GM21825 (cell line): ENCODE data around the gene COL26A1.

ENCODE experiments used
- ATAC-seq: cut with Tn5 transposase; IDR thresholded peaks from one replicate; pipeline ENCODE4 v1.9.1; 2021; ENCODE audit warnings: mild to moderate bottlenecking, moderate library complexity; ENCODE audit not compliant: unreplicated experiment

Gene COL26A1

DNA sequence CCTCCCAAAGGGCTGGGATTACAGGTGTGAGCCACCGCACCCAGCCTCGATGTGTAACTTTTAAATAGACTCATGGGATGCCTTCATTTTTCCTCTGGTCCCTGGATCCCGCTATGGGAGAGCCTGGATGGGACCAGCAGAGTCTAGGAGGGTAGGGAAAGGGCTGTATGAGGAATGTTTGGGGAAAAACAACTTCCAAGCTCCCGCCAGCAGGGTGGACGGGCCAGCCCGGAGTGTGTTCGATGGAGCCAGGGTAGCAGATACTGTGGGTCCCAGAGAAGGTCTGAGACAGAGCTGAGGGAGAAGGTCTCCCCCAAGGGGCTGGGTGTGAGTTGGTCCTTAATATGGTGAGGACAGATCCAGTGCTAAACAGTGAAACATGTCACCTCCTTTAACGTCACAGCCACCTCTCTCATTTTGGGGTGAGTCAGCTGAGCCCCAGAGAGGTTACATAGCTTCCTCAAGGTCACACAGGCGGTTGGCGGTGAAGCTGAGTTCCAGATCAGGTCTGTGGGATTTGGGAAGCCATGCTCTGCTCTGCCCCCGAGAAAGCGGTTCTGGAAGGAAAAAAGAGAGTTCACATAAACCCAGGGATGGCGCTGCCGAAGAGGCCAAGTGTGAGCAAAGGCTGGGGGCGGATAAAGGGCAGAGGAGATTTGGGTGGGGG is 200.0 kb downstream of the COL26A1 start:
- no peak for ATAC-seq

DNA sequence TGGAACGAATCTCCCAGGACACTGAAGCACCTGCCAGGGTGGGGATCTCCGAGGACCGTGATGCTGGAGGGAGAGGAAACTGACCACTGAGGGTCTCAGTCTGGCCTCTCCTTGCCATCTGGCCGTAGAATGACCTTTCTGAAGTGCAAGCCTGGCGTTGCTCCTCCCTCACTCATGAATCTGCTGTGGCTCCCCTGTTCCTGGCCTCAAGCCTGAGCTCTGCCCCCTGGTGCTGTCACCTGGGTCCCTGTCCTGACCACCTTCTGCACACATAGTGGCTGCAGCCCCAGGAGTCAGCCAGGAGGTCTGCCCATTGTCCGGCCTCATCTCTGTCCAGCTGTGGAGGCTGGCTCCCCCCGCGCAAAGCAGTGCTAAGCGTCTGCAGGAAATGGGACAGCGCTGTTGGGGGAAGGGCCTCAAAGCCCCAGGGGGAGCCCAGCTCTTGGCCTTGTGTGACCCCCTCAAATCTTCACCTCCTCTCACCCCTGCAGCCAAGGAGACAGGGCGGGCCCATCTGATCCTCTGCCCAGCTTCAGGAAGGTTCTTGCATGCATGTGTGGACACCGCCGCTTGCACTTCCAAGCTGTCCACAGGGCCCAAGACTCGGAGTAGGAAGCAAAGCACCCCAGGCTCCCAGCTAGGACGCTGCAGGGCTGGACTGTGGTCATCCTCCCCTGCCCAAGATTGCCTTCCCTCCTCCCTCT is 200.7 kb downstream of the COL26A1 start:
- no peak for ATAC-seq

DNA sequence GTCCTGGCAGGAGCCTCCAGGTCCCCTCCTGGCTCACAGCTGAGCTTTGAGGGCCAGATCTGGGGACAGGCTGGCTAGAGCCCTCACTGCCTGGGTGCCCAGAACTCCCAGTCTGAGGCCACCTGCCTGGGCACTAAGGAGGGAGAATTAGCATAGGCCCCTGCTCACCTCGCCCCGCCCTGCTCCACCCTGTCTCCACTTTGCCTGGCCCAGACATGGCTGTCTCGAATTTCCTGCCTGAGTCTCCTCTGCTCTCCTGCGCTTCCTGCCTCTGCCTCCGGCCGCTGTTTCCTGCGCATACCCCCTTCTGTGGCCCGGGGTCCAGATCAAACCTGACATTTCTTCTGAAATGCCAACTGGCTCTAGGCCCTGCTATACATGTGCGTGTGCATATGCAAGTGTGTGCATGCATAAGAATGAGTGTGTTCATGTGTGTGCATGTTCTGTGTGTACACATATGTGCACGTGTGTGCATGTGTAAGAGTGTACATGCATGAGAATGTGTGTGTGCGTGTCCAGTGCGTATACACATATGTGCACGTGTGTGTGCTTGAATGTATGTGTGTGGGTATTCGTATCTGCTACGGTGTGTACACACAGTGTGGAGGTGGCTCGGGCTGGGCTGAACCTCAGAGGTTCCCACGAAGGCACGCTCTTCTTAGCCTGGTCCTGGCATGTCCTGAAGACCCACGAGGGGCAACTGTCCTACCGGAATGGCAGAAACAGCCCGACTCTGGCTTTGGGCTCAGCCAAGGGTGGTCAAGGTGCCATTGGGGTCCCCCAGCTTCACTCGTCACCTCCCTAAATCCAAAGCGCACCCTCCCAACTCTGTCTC is 201.5 kb downstream of the COL26A1 start:
- no peak for ATAC-seq

DNA sequence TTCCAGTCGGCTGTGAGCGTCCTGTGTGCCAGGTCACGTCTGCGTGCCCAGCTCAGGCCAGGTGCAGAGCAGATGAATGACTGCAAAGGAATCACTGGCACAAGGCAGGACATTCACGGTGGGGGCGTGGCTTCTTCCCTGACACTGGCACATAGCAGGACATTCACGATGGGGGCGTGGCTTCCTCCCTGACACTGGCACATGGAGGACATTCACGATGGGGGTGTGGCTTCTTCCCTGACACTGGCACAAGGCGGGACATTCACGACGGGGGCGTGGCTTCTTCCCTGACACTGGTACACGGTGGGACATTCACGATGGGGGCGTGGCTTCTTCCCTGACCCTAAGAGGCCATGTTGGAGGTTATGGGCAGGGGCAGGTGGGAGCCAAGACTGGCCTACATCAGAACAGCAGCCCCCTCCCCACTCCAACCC is 202.1 kb downstream of the COL26A1 start:
- ATAC-seq, result no peak

DNA sequence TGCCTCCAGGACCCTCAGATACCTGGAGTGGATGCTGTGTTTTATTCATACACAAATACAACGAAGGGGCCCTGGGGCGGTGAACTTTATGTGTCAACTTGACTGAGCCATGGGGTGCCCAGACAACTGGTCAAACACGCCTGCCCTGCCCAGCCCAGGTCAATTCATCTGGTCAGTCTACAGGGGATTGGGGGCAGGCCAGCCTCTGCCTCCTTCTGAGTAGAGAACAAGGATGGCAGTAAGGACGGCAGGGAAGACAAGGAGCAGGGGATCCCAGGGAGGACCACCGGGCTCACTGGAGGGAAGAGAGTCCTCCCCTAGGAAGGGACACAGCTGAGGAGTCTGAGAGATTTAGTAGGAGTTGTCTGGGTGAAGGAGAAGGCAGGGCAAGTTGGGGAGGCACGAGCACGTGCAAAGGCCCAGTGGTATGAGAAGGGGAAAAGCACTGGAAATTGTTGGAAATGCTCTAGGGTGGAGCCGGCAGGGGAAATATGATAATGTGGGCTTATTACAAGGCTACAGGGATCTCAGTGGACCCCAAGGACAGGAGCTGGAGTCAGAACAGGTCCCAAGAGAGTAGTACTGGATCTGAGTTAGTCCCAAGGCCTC is 203.0 kb downstream of the COL26A1 start:
- ATAC-seq, result no peak

DNA sequence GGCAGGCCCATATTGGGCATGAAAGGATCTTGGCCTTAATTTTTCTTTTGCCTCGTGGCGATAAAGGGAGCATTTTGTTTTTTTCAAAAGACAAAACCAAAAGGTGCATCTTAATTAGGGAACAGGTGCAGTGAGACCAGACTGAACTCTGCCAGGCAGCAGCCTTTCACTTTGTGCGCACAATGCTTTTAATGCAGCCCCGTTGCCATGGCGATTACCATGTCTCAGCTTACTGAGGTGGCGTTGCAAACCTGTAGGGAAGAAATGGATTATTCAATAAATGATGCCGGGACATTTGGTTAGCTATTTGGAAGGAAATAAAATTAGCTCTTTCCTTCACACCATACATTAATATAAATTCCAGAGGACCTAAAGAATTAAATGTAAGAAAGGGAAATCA is 204.6 kb downstream of the COL26A1 start:
- ATAC-seq, result no peak

DNA sequence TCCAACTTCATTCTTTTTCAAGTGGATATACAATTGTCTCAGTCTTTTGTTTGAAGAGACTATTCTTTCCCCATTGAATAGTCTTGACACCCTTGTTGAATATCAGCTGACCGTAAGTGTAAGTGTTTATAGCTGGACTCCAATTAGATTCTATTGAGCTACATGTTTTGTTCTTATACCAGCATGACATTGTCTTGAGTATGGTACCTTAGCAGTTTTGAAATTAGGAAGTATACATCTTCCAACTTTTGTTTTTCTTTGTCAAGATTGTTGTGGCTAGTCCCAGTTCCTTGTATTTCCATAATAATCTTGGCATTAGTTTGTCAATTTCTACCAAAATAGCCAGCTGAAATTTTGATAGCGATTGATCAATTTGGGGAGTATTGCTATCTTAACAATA is 209.5 kb downstream of the COL26A1 start:
- ATAC-seq, result no peak

DNA sequence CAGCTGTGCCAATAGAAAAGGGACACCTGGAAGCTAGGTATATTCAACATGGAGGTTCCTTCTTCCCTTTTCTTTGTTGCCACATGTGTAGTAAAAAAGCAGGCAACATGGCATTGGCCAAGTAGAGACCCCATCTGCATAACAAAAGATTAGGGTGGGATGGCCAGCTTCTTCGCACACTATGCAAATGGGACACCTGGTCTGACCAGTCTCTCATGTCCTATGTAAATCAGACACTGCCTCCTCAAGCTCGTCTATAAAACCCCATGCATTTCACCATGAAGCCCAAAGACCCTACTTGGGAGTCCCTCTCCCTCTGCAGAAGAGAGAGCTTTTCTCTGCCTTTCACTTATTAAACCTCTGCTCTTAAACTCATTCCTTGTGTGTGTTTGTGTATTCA is 212.5 kb downstream of the COL26A1 start:
- ATAC-seq, result no peak

DNA sequence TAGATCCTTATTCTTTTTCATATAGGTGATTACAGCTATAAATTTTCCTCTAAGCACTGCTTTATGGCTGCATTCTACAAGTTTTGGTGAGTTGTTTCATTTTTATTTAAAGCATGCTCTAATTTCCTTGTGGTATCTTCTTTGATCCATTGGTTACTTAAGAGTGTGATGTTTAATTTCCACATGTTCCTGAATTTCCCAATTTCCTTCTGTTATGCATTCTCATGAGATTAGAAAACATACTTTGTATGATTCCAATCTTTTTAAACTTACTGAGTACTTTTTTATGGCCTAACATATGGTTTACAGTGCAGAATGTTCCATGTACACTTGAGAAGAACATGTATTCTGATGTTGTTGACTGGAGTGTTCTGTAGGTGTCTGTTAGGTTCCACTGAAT is 213.0 kb downstream of the COL26A1 start:
- no peak for ATAC-seq

DNA sequence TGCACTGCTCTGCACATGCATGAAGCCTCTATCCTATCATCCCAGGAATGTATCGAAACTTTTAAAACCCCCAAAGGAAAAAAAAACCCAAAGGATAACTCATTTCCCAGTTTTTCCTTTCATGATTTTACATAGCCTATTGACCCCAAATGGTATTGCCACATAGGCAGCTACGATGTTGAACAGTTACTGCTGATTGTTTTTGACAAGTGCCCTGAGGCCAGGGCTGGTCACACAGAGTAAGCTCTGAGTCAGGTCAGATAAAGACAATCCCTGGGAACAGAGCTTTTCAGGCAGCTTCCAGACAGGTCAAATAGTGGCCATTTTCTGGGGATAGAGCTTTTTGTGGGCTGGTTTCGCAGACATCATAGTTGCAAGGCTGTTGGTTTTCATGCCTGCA is 214.3 kb downstream of the COL26A1 start:
- ATAC-seq, result no peak

DNA sequence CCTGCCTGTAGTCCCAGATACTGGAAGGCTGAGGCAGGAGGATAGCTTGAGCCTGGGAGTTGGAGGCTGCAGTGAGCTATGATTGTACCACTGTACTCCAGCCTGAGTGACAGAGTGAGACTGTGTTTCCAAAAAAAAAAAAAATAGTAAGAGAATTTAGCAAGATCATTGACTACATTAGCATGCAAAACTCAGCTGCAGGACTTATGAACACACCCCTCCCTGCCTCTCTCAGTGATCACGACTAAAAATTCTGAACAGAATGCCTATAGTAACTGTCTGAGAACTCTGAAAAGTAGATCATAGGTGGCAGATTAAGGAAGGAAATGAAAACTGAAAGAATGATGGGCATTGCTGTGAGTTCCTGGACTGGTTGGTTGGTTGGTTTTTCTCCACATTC is 215.9 kb downstream of the COL26A1 start:
- no peak for ATAC-seq

DNA sequence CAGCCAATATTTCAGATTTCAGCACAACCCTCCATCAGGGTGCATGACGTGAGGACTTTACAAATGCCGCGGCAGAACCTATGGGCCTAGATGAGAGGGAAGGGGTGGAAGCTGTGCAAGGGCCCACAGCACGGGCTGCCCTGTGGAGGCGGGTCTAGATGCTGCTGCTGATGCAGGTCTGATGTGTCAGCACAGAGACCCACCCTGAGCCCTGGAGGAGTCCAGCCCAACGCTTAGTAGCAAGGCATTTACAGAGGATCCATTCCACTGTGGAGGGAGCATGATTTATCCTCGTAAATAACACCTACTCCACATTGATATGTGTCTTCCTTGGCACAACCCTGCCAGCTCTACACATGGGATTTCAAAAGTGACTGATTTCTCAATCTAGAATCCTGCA is 217.9 kb downstream of the COL26A1 start:
- ATAC-seq, result no peak

DNA sequence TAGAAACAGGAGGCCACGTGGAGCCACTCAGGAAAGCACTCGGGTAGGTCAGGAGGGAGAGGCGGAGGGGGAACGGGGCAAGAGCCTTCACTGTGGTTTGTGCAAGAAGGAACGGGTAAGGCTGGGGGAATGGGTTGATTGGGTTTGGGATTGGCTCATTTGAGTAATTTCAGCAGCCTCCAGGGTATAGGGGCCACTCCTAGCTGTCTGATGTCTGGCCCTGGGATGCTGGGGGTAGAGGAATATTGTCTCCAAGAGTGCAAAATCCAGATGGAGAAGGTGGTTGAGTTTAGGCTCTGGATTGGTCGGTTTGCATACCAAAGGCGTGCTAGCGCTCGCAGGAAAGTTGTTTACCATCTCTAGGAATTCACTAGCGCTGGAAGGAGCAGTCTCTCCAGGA is 219.2 kb downstream of the COL26A1 start:
- ATAC-seq, result no peak

DNA sequence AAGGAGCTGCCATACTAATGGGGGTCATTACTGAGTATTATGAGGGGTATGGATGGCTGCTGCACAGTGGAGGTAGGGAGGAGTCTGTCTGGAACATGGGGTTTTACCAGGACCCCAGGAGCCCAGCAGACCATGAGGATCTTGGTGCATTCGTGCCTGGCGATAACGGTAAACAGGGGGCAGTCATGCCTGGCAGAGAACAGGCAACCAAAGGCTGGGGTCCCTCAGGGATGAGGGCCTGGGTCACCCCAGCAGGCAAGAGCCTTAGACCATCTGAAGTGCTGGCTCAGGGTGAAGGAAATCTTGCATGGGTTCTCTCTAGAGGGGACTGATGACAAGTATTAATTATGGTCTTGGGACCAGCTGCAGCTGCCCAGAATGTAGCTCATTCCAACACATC is 220.3 kb downstream of the COL26A1 start:
- ATAC-seq, result no peak

DNA sequence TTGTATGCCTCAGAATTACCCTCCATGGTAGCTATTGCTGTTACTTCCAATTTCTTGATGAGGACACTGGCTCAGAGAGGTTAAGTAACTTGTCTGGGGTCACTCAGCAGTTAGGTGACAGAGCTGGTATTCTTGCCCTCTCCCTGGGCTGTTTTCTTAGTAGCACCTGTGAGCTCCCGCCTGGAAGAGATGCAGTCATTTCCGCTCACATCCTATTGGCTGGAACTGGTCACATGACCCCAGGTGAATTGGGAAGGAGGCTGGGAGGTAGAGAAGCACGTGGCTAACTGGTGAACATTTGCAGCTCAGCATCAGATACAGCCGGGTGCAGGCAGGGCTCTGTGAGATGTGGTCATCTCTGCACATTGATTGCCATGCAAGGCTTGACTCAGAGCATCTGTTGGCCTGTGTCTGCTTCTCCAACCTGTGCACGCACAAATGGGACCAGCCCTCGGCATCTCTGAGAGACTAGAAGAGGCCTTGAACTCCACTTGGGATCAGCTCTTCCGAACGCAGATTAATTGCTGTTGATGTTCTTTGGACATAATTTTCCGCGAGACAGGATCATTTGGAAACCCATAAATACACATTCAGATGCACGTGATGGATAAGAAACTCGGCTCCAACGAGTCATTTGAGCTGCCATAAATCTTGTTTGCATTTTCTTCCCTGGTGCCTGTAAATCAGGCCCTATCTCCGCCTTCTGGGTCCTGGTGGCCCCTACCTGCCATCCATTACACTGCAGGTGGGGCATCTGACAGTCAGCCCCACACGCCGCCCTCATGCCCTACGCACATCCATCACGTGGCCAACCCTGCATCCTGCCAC is 223.6 kb downstream of the COL26A1 start:
- no peak for ATAC-seq

DNA sequence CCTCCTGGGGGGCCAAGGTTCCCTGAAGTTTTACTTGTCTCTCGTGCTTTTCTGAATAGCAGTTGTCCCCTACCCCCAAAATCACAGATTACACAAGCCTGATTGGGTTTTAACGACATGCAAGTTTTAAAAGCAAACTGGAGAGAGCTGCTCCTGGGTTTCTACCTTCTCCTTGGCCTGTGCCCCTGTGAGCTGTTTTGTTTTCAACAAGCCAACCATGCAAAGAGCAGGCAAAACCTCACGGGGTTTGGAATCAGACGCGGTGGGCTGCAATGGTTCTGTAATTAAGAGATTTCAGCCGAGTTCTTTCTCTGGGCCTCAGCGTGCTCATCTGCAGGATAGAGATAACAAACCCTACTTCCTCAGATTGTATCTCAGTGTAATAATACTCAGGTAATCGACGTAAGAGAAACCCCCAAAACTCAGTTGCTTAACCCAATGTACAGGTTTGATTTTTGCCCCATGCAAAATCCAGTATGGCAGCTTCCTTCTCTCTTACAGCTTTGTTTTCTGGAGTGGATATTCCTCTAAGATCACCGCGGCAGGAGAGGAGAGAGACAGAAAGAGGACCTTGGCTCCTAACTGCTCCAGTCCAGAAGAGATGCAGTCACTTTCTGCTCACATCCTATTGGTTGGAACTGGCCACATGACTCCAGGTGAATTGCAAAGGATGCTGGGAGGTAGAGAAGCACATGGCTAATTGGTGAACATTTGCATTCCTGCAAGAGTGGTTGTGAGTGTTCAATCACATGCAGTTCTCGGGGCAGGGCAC is 224.4 kb downstream of the COL26A1 start:
- ATAC-seq, result no peak

DNA sequence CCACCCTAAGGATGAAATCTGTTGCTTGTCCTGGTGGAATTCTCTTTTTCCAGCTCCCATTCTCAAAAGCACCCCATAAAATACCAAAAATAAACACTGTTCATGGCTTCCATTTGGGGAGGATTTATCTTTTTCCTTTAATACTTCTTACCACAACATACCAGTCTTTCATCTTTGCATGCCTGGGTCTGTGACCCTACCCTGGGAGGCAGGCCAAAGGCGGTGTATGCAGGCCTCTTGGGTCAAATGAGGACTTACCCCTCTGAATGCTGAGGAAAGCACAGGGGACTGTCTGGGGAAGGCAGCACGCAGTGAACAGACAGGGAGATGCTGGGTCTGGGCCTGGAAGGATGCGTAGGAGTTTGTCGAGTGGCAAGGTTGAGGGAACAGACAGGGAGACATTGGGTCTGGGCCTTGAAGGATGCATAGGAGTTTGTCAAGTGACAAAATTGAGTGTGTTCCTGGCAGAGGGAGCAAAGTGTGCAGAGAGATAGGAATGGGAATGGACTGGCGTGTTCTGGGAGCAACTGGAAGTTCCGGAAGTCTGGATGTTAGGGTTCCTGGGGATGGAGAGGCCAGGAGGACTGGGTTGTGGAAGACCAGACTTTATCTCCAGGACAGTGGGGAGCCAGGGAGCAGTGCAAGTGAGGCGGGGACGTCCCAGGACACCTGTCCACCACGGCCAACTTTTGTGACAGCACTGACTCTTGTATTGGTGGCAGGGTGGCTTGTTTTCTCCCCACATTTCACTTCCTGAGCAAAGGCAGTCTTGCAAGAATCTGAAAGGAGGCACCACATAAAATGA is 225.7 kb downstream of the COL26A1 start:
- no peak for ATAC-seq

DNA sequence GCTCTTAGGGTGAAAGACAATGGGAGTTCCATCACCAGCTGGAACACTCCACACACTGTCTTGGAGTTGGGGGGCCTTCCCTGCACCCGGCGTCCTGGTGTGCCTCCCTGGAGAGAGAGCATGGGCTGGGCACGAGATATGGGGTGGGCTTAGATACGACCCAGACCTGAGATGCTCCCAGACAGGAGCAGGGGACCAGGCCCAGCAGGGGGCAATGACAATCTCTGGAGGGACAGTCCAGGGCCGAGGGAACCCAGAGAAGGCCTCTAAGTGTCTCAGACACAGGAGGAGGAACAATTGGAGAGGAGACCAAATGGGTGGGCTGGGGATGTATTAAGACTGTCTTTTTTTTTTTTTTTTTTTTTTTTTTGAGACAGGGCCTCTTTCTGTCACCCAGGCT is 226.4 kb downstream of the COL26A1 start:
- ATAC-seq, result no peak
